Measurements from ENCODE around the gene ATG9B.

The ATG9B gene

GRCh38 chr7:151010307-151011096 is 13.8 kb downstream of the ATG9B start:
- peak in 2 of 3 donors; percentile 43 to 46 for DNase-seq
- Histone ChIP-seq H3K27me3 (replicated peaks in 2 of 5; ENCODE audit: control insufficient read depth in 4 of 5, insufficient read depth in 5 of 5, low read length in 4 of 5) (peaks cover 0 to 42% (median 4%) of the 10 kb centered on the region in 5 experiments), H3K27ac (ENCODE audit: insufficient read depth in 1 of 2, low read depth in 1 of 2, low read length in 2 of 2, poor library complexity in 1 of 2, severe bottlenecking in 2 of 2) (peak overlapping the region in 1 of 2 experiments; percentile 34), H3K4me1 (ENCODE audit: control extremely low read depth in 1 of 4, control insufficient read depth in 4 of 4, insufficient read depth in 4 of 4, low read length in 3 of 4) (peaks cover 0 to 47% (median 39%) of the 10 kb centered on the region in 4 experiments), H3K4me3 (ENCODE audit: control insufficient read depth in 1 of 7, extremely low read depth in 1 of 7, insufficient read depth in 4 of 7, low read depth in 2 of 7, low read length in 6 of 7) (no peak overlapping the region), H3K9me3 (ENCODE audit: control extremely low read depth in 1 of 5, control insufficient read depth in 4 of 5, insufficient read depth in 2 of 5, low read depth in 1 of 5, low read length in 4 of 5) (no peaks in the 10 kb centered on the region), H3K36me3 (ENCODE audit: control insufficient read depth in 4 of 4, insufficient read depth in 4 of 4, low read length in 3 of 4) (no peaks in the 10 kb centered on the region)
- ChIA-PET CTCF (interaction anchor here (0.9 to 10.5 kb wide), 12 partner anchors 8 to 561 kb away, joined by 3 to 101 read pairs (median 20); partner anchors contain the start of genes ABCB8, ATG9B, NOS3 and TMUB1), POLR2A (interaction anchor here (0.8 to 1.3 kb wide), 3 partner anchors 16 to 93 kb away, joined by 3 to 4 read pairs (median 3); no protein-coding TSS in a partner anchor)
- 26% methylated on average over 15 of the region's 18 CpGs for WGBS (ENCODE audit: insufficient coverage)

GRCh38 chr7:151010037-151010306 is 14.3 kb downstream of the ATG9B start:
- 40% methylated on average over 4 of the region's 7 CpGs for WGBS (ENCODE audit: insufficient coverage)
- Histone ChIP-seq H3K27me3 (replicated peaks in 2 of 5; ENCODE audit: control insufficient read depth in 4 of 5, insufficient read depth in 5 of 5, low read length in 4 of 5) (peaks cover 0 to 42% (median 4%) of the 10 kb centered on the region in 5 experiments), H3K36me3 (ENCODE audit: control insufficient read depth in 4 of 4, insufficient read depth in 4 of 4, low read length in 3 of 4) (no peaks in the 10 kb centered on the region), H3K4me3 (ENCODE audit: control insufficient read depth in 1 of 7, extremely low read depth in 1 of 7, insufficient read depth in 4 of 7, low read depth in 2 of 7, low read length in 6 of 7) (no peak overlapping the region), H3K4me1 (ENCODE audit: control extremely low read depth in 1 of 4, control insufficient read depth in 4 of 4, insufficient read depth in 4 of 4, low read length in 3 of 4) (peaks cover 0 to 47% (median 39%) of the 10 kb centered on the region in 4 experiments), H3K9me3 (ENCODE audit: control extremely low read depth in 1 of 5, control insufficient read depth in 4 of 5, insufficient read depth in 2 of 5, low read depth in 1 of 5, low read length in 4 of 5) (no peaks in the 10 kb centered on the region), H3K27ac (ENCODE audit: insufficient read depth in 1 of 2, low read depth in 1 of 2, low read length in 2 of 2, poor library complexity in 1 of 2, severe bottlenecking in 2 of 2) (peak overlapping the region in 1 of 2 experiments; percentile 34)
- POLR2A ChIA-PET = interaction anchor here (0.8 to 1.3 kb wide), 3 partner anchors 16 to 93 kb away, joined by 3 to 4 read pairs (median 3); no protein-coding TSS in a partner anchor
- DNase-seq = no peak
- CTCF ChIA-PET = interaction anchor here (1.2 to 10.5 kb wide), 10 partner anchors 9 to 561 kb away, joined by 3 to 101 read pairs (median 24); partner anchors contain the start of genes ABCB8, ATG9B and NOS3

- H3K9me3 ChIP-seq (ENCODE audit: control extremely low read depth in 1 of 5, control insufficient read depth in 4 of 5, insufficient read depth in 2 of 5, low read depth in 1 of 5, low read length in 4 of 5) = no peaks in the 10 kb centered on the region
- DNase-seq = no peak
- H3K36me3 ChIP-seq (ENCODE audit: control insufficient read depth in 4 of 4, insufficient read depth in 4 of 4, low read length in 3 of 4) = no peaks in the 10 kb centered on the region
- POLR2A ChIA-PET = interaction anchor here (0.8 to 1.3 kb wide), 3 partner anchors 15 to 94 kb away, joined by 3 to 4 read pairs (median 3); no protein-coding TSS in a partner anchor
- peaks cover 0 to 42% (median 4%) of the 10 kb centered on the region in 5 experiments for H3K27me3 ChIP-seq (replicated peaks in 2 of 5; ENCODE audit: control insufficient read depth in 4 of 5, insufficient read depth in 5 of 5, low read length in 4 of 5)
- peaks cover 0 to 43% (median 38%) of the 10 kb centered on the region in 4 experiments for H3K4me1 ChIP-seq (ENCODE audit: control extremely low read depth in 1 of 4, control insufficient read depth in 4 of 4, insufficient read depth in 4 of 4, low read length in 3 of 4)
- H3K4me3 ChIP-seq (ENCODE audit: control insufficient read depth in 1 of 7, extremely low read depth in 1 of 7, insufficient read depth in 4 of 7, low read depth in 2 of 7, low read length in 6 of 7) = no peak overlapping the region
- peak overlapping the region in 1 of 2 experiments; percentile 43 for H3K27ac ChIP-seq (ENCODE audit: insufficient read depth in 1 of 2, low read depth in 1 of 2, low read length in 2 of 2, poor library complexity in 1 of 2, severe bottlenecking in 2 of 2)
- CTCF ChIA-PET = interaction anchor here (1.0 to 10.5 kb wide), 10 partner anchors 9 to 560 kb away, joined by 3 to 101 read pairs (median 24); partner anchors contain the start of genes ABCB8, ATG9B and NOS3
- 88% methylated on average over 21 of the region's 22 CpGs for WGBS (ENCODE audit: insufficient coverage)
Observed at GRCh38 chr7:151009327-151010036, 14.8 kb downstream of the ATG9B start.

GRCh38 chr7:151008511-151009323 is 15.6 kb downstream of the ATG9B start:
- H3K4me1 ChIP-seq (ENCODE audit: control extremely low read depth in 1 of 4, control insufficient read depth in 4 of 4, insufficient read depth in 4 of 4, low read length in 3 of 4) = peaks cover 0 to 36% (median 30%) of the 10 kb centered on the region in 4 experiments

GRCh38 chr7:151008143-151008510 is 16.2 kb downstream of the ATG9B start:
- no peaks in the 10 kb centered on the region for H3K36me3 ChIP-seq (ENCODE audit: control insufficient read depth in 4 of 4, insufficient read depth in 4 of 4, low read length in 3 of 4)
- WGBS (ENCODE audit: insufficient coverage) = 12% methylated on average over 5 of the region's 11 CpGs
- H3K4me1 ChIP-seq (ENCODE audit: control extremely low read depth in 1 of 4, control insufficient read depth in 4 of 4, insufficient read depth in 4 of 4, low read length in 3 of 4) = peaks cover 0 to 31% (median 26%) of the 10 kb centered on the region in 4 experiments
- H3K27ac ChIP-seq (ENCODE audit: insufficient read depth in 1 of 2, low read depth in 1 of 2, low read length in 2 of 2, poor library complexity in 1 of 2, severe bottlenecking in 2 of 2) = peak overlapping the region in 1 of 2 experiments; percentile 44
- peaks cover 0 to 36% (median 4%) of the 10 kb centered on the region in 5 experiments for H3K27me3 ChIP-seq (replicated peaks in 2 of 5; ENCODE audit: control insufficient read depth in 4 of 5, insufficient read depth in 5 of 5, low read length in 4 of 5)
- no peaks in the 10 kb centered on the region for H3K9me3 ChIP-seq (ENCODE audit: control extremely low read depth in 1 of 5, control insufficient read depth in 4 of 5, insufficient read depth in 2 of 5, low read depth in 1 of 5, low read length in 4 of 5)
- no peak overlapping the region for H3K4me3 ChIP-seq (ENCODE audit: control insufficient read depth in 1 of 7, extremely low read depth in 1 of 7, insufficient read depth in 4 of 7, low read depth in 2 of 7, low read length in 6 of 7)
- ChIA-PET CTCF (interaction anchor here (1.2 to 10.5 kb wide), 13 partner anchors 10 to 110 kb away, joined by 3 to 101 read pairs (median 17); partner anchors contain the start of genes ATG9B and NOS3), POLR2A (no interaction called here)
- peak in 2 of 3 donors; percentile 31 to 36 for DNase-seq

More at GRCh38 chr7:151008511-151009323, 15.6 kb downstream of the ATG9B start:
- WGBS (ENCODE audit: insufficient coverage) = 59% methylated on average over 35 of the region's 40 CpGs
- H3K36me3 ChIP-seq (ENCODE audit: control insufficient read depth in 4 of 4, insufficient read depth in 4 of 4, low read length in 3 of 4) = no peaks in the 10 kb centered on the region
- DNase-seq = peak in 2 of 3 donors; percentile 65 to 69
- H3K9me3 ChIP-seq (ENCODE audit: control extremely low read depth in 1 of 5, control insufficient read depth in 4 of 5, insufficient read depth in 2 of 5, low read depth in 1 of 5, low read length in 4 of 5) = no peaks in the 10 kb centered on the region
- CTCF ChIA-PET = interaction anchor here (1.0 to 10.5 kb wide), 14 partner anchors 10 to 110 kb away, joined by 3 to 101 read pairs (median 12); partner anchors contain the start of genes ATG9B and NOS3
- POLR2A ChIA-PET = no interaction called here
- peak overlapping the region in 2 of 7 experiments; percentile 3 to 14 for H3K4me3 ChIP-seq (ENCODE audit: control insufficient read depth in 1 of 7, extremely low read depth in 1 of 7, insufficient read depth in 4 of 7, low read depth in 2 of 7, low read length in 6 of 7)
- peak overlapping the region in 1 of 2 experiments; percentile 44 for H3K27ac ChIP-seq (ENCODE audit: insufficient read depth in 1 of 2, low read depth in 1 of 2, low read length in 2 of 2, poor library complexity in 1 of 2, severe bottlenecking in 2 of 2)
- H3K27me3 ChIP-seq (replicated peaks in 2 of 5; ENCODE audit: control insufficient read depth in 4 of 5, insufficient read depth in 5 of 5, low read length in 4 of 5) = peaks cover 0 to 38% (median 4%) of the 10 kb centered on the region in 5 experiments

GRCh38 chr7:151007469-151007898 is 16.8 kb downstream of the ATG9B start:
- Histone ChIP-seq H3K27me3 (replicated peaks in 2 of 5; ENCODE audit: control insufficient read depth in 4 of 5, insufficient read depth in 5 of 5, low read length in 4 of 5) (peaks cover 0 to 33% (median 4%) of the 10 kb centered on the region in 5 experiments), H3K36me3 (ENCODE audit: control insufficient read depth in 4 of 4, insufficient read depth in 4 of 4, low read length in 3 of 4) (no peaks in the 10 kb centered on the region), H3K9me3 (ENCODE audit: control extremely low read depth in 1 of 5, control insufficient read depth in 4 of 5, insufficient read depth in 2 of 5, low read depth in 1 of 5, low read length in 4 of 5) (no peaks in the 10 kb centered on the region), H3K4me3 (ENCODE audit: control insufficient read depth in 1 of 7, extremely low read depth in 1 of 7, insufficient read depth in 4 of 7, low read depth in 2 of 7, low read length in 6 of 7) (no peak overlapping the region), H3K27ac (ENCODE audit: insufficient read depth in 1 of 2, low read depth in 1 of 2, low read length in 2 of 2, poor library complexity in 1 of 2, severe bottlenecking in 2 of 2) (no peak overlapping the region), H3K4me1 (ENCODE audit: control extremely low read depth in 1 of 4, control insufficient read depth in 4 of 4, insufficient read depth in 4 of 4, low read length in 3 of 4) (peaks cover 0 to 25% (median 22%) of the 10 kb centered on the region in 4 experiments)
- no peak for DNase-seq
- 34% methylated on average over 6 of the region's 7 CpGs for WGBS (ENCODE audit: insufficient coverage)
- POLR2A ChIA-PET = no interaction called here
- CTCF ChIA-PET = interaction anchor here (0.7 to 10.5 kb wide), 14 partner anchors 10 to 109 kb away, joined by 3 to 101 read pairs (median 6); partner anchors contain the start of genes ATG9B and NOS3
